ENCODE data around the gene CCDC24. TPM values are rescaled to one million over a fixed set of nuclear protein-coding genes. Genes with fewer than 3 reads are reported as not detected.

CCDC24 gene
- polyA plus RNA-seq, 2 of the 4 experiments (the other 2 are of a cell fraction): 2.0 to 10.2 TPM

DNA sequence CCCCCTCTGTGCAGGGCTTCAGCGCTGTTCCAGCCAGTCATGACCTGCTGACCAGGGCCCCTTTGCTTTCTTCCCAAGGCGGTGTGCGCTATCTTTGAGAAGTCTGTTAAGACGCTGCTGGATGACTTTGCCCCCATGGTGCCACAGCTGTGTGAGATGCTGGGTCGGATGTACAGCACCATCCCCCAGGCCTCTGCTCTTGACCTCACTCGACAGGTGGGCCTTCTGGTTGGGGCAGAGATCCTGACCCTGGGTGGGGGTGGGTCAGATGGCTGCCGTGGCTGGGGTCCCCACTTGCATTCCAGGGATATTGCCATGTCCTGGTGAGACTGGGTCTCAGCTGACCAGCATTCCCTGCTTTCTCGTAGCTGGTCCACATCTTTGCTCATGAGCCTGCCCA is 30.6 kb upstream of the CCDC24 start:
- no peak overlapping the region for H3K4me3 ChIP-seq
- no peak overlapping the region for H3K4me2 ChIP-seq
- POLR2A ChIA-PET: no interaction called here
- DNase-seq (ENCODE audit: low read depth in 1 of 2, low spot score in 1 of 2) (no peak), ATAC-seq (no peak), FAIRE-seq (no peak)
- CTCF ChIA-PET: interaction anchor here (1.0 to 1.3 kb wide), 4 partner anchors 9 to 151 kb away, joined by 3 read pairs; partner anchors contain the start of gene DPH2
- no peak overlapping the region for H3K27ac ChIP-seq
- WGBS (ENCODE audit: missing lambda C conversion rate): 89% methylated on average over 8 of the region's 8 CpGs
- H3K4me1 ChIP-seq: no peaks in the 10 kb centered on the region
- no peaks in the 10 kb centered on the region for H3K9me3 ChIP-seq
- TF ChIP-seq NFE2L2 (conservative IDR thresholded peaks at IDR 0.05; ENCODE audit: low read length) (no peak), HOXB5 (CRISPR knock-in tag; IDR thresholded peaks at IDR 0.05) (no peak), FOSL2 (IDR thresholded peaks at IDR 0.05) (no peak), FOSL2 (CRISPR knock-in tag; IDR thresholded peaks at IDR 0.05) (no peak), HDAC2 (IDR thresholded peaks at IDR 0.05) (no peak)
- TF ChIP-seq, protein P1, sequence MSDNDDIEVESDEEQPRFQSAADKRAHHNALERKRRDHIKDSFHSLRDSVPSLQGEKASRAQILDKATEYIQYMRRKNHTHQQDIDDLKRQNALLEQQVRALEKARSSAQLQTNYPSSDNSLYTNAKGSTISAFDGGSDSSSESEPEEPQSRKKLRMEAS (IDR thresholded peaks at IDR 0.05): no peak

DNA sequence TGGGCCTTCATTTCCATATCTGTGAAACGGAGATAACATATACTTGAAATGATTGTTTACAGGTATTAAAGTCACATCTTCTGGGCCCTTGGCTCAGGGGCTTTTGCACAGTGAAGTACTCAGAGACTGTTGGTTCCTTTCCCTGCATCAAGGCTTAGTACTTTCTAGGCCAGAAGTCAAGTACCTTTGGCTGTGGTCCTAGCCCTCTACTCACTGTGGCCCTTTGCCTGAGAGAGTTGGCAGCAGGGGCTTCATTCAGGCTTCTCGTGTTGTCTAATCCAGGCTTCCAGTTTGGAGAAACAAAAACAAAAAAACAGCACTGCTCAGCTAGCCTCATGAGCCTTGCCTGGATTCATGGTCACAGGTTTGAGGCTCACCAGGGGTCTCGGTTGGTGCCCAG is 29.7 kb upstream of the CCDC24 start:
- Histone ChIP-seq H3K4me1 (no peaks in the 10 kb centered on the region), H3K4me2 (no peak overlapping the region), H3K9me3 (no peaks in the 10 kb centered on the region), H3K27ac (no peak overlapping the region), H3K4me3 (no peak overlapping the region)
- ChIA-PET CTCF (interaction anchor here (1.0 to 2.0 kb wide), 3 partner anchors 12 to 27 kb away, joined by 3 to 5 read pairs (median 3); no protein-coding TSS in a partner anchor), POLR2A (no interaction called here)
- FAIRE-seq (no peak), DNase-seq (ENCODE audit: low read depth in 1 of 2, low spot score in 1 of 2) (no peak), ATAC-seq (no peak)
- 77% methylated on average over 3 of the region's 3 CpGs for WGBS (ENCODE audit: missing lambda C conversion rate)
- TF ChIP-seq ESRRA (IDR thresholded peaks at IDR 0.05; ENCODE audit: borderline replicate concordance, low read length): no peak
- no peak for TF ChIP-seq CBX2 (IDR thresholded peaks at IDR 0.05; ENCODE audit: borderline replicate concordance, low read depth)
- TF ChIP-seq GATA3 (IDR thresholded peaks at IDR 0.05; ENCODE audit: borderline replicate concordance): no peak
- TF ChIP-seq EHMT2 (IDR thresholded peaks at IDR 0.05; ENCODE audit: low read depth): no peak
- TF ChIP-seq ZNF302 (CRISPR knock-in tag; IDR thresholded peaks at IDR 0.05): no peak
- no peak for TF ChIP-seq CBX8 (IDR thresholded peaks at IDR 0.05)
- TF ChIP-seq, protein P2, sequence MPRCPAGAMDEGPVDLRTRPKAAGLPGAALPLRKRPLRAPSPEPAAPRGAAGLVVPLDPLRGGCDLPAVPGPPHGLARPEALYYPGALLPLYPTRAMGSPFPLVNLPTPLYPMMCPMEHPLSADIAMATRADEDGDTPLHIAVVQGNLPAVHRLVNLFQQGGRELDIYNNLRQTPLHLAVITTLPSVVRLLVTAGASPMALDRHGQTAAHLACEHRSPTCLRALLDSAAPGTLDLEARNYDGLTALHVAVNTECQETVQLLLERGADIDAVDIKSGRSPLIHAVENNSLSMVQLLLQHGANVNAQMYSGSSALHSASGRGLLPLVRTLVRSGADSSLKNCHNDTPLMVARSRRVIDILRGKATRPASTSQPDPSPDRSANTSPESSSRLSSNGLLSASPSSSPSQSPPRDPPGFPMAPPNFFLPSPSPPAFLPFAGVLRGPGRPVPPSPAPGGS (IDR thresholded peaks at IDR 0.05): no peak
- TF ChIP-seq RARB (CRISPR knock-in tag; IDR thresholded peaks at IDR 0.05): no peak
- TF ChIP-seq, protein P3, sequence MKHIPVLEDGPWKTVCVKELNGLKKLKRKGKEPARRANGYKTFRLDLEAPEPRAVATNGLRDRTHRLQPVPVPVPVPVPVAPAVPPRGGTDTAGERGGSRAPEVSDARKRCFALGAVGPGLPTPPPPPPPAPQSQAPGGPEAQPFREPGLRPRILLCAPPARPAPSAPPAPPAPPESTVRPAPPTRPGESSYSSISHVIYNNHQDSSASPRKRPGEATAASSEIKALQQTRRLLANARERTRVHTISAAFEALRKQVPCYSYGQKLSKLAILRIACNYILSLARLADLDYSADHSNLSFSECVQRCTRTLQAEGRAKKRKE (CRISPR knock-in tag; IDR thresholded peaks at IDR 0.05; ENCODE audit: low read depth): no peak
- TF ChIP-seq HOXB5 (CRISPR knock-in tag; IDR thresholded peaks at IDR 0.05): no peak
- TF ChIP-seq RAD21 (conservative IDR thresholded peaks at IDR 0.05 in 1 of 2, IDR thresholded peaks at IDR 0.05 in 1 of 2): no peak
- no peak for TF ChIP-seq TFCP2L1 (CRISPR knock-in tag; IDR thresholded peaks at IDR 0.05)
- TF ChIP-seq RFX5 (IDR thresholded peaks at IDR 0.05): no peak
- no peak for TF ChIP-seq ZC3H11A (IDR thresholded peaks at IDR 0.05)
- no peak for TF ChIP-seq HEYL (CRISPR knock-in tag; IDR thresholded peaks at IDR 0.05)
- TF ChIP-seq HDAC2 (IDR thresholded peaks at IDR 0.05): no peak
- TF ChIP-seq JUNB (IDR thresholded peaks at IDR 0.05): no peak
- no peak for TF ChIP-seq EP300 (IDR thresholded peaks at IDR 0.05)

DNA sequence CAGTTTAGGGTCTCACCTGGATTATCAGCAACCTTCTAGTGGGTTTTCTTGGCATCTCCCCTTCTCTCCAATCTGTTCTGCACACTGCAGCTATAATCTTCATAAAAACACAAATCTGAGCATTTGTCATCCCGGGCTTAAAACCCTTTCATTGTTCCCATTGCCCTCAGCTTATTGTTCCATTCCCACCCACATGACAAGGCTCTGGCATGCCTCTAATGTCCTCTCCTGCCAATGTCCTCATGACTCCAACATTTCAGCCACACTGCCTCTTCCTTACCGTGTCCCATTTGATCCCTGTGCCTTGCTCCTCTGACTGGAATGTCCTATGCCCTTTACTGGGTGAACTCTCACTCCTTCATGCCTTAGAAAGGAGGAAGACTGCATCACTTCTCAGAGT is 29.1 kb upstream of the CCDC24 start:
- TF ChIP-seq SREBF2 (IDR thresholded peaks at IDR 0.05) (no peak), CBX8 (IDR thresholded peaks at IDR 0.05) (no peak), FOXS1 (CRISPR knock-in tag; IDR thresholded peaks at IDR 0.05) (no peak), RCOR1 (IDR thresholded peaks at IDR 0.05; ENCODE audit: low read depth, low read length) (no peak), MAZ (IDR thresholded peaks at IDR 0.05; ENCODE audit: borderline replicate concordance, low read depth, low read length) (no peak)
- TF ChIP-seq, protein P4, sequence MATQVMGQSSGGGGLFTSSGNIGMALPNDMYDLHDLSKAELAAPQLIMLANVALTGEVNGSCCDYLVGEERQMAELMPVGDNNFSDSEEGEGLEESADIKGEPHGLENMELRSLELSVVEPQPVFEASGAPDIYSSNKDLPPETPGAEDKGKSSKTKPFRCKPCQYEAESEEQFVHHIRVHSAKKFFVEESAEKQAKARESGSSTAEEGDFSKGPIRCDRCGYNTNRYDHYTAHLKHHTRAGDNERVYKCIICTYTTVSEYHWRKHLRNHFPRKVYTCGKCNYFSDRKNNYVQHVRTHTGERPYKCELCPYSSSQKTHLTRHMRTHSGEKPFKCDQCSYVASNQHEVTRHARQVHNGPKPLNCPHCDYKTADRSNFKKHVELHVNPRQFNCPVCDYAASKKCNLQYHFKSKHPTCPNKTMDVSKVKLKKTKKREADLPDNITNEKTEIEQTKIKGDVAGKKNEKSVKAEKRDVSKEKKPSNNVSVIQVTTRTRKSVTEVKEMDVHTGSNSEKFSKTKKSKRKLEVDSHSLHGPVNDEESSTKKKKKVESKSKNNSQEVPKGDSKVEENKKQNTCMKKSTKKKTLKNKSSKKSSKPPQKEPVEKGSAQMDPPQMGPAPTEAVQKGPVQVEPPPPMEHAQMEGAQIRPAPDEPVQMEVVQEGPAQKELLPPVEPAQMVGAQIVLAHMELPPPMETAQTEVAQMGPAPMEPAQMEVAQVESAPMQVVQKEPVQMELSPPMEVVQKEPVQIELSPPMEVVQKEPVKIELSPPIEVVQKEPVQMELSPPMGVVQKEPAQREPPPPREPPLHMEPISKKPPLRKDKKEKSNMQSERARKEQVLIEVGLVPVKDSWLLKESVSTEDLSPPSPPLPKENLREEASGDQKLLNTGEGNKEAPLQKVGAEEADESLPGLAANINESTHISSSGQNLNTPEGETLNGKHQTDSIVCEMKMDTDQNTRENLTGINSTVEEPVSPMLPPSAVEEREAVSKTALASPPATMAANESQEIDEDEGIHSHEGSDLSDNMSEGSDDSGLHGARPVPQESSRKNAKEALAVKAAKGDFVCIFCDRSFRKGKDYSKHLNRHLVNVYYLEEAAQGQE (IDR thresholded peaks at IDR 0.05): no peak
- WGBS (ENCODE audit: missing lambda C conversion rate): 62% methylated on average over 2 of the region's 2 CpGs
- no peak for DNase-seq (ENCODE audit: low read depth in 1 of 2, low spot score in 1 of 2)
- H3K4me1 ChIP-seq: no peaks in the 10 kb centered on the region
- POLR2A ChIA-PET: no interaction called here
- H3K4me3 ChIP-seq: no peak overlapping the region
- no peak overlapping the region for H3K4me2 ChIP-seq
- no peak for ATAC-seq
- CTCF ChIA-PET: interaction anchor here (2.0 kb wide), 1 partner anchor 13 kb away, joined by 5 read pairs; no protein-coding TSS in a partner anchor
- H3K9me3 ChIP-seq: no peaks in the 10 kb centered on the region
- no peak overlapping the region for H3K27ac ChIP-seq
- no peak for FAIRE-seq
